GM19467 (cell line): ENCODE results near the gene RHOT1.

Source experiments
- ATAC-seq: cut with Tn5 transposase; IDR thresholded peaks from one replicate; pipeline ENCODE4 v1.9.1; 2021; ENCODE audit warnings: mild to moderate bottlenecking, moderate library complexity; ENCODE audit not compliant: unreplicated experiment

The RHOT1 gene

GRCh38 chr17:32266389-32267301, 124.3 kb downstream of the RHOT1 start:
- no peak for ATAC-seq

GRCh38 chr17:32267690-32268205, 125.4 kb downstream of the RHOT1 start:
- no peak for ATAC-seq

DNA sequence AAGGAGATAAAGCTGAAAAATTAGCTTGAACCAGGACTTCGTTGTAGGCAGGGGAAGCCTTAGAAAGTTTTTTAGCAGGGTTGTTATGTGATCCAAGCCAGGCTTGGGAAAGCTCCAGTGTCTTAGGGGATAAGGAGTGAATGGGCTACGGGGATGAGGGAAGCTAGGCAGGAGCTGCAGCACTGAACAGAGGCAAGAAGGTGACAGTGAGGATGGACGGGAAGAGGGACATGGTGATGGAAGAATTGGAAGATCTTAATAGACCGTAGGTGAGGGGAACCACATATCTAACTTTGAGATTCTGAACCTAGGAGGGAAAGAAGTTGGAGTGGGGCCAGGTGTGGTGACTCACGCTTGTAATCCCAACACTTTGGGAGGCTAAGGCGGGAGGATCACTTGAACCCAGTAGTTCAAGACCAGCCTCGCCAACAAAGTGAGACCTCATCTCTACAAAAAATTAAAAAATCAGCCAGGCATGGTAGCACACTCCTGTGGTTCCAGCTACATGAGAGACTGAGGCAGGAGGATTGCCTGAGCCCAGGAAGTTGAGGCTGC, 126.5 kb downstream of the RHOT1 start:
- ATAC-seq = no peak

GRCh38 chr17:32269377-32269776, 127.1 kb downstream of the RHOT1 start:
- ATAC-seq = no peak

- ATAC-seq = no peak
These were observed 129.5 kb downstream of the RHOT1 start for GRCh38 chr17:32271844-32272243.

DNA sequence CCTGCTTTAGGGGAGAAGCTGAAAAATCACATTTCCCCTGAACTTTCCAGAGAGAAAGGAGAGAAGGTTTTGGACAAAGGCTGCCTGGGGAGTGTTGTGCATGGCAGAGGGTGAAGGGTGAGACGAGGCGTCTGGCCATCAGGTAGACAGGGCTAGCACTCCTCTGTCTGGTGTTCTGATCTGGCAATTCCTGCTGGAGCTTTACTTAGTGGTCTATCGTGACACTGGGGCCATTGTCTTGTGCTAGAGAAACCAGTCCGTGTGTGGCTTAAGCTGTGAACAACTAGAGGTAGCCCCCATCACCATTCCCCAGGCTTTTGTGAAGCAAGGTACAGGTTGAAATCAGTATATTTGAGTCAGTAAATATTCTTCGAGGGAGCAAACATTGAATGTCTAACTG, 131.8 kb downstream of the RHOT1 start:
- no peak for ATAC-seq

GRCh38 chr17:32274643-32275042, 132.3 kb downstream of the RHOT1 start:
- ATAC-seq = no peak
